H1 (cell line): ENCODE data around the gene TRIM39. TPM values are rescaled to one million over a fixed set of nuclear protein-coding genes. Genes with fewer than 3 reads are reported as not detected.

Experiments
- CTCF ChIA-PET: fragments of 300-600 bp; sonication (Branson Sonifier 250); formaldehyde crosslinking; loops from one replicate; lab custom pipeline; 2021; ENCODE audit not compliant: partially characterized antibody; lab: Charles Lee
- POLR2A ChIA-PET: fragments of 300-600 bp; sonication (Branson Sonifier 250); formaldehyde crosslinking; loops from one replicate; lab custom pipeline; 2021; ENCODE audit warnings: inconsistent platforms; ENCODE audit not compliant: partially characterized antibody; lab: Charles Lee
- DNase-seq, 2 experiments: peaks; one replicate each; pipeline versions ENCODE4 v3.0.0 to v3.0.0-alpha.2; 2010 to 2022; ENCODE audit warnings: low spot score in 2 of 2, low read depth in 1 of 2, mixed read lengths in 1 of 2
- FAIRE-seq: peaks from 2 replicates; lab custom pipeline; 2011; peaks lifted over from hg19 to GRCh38; lab: Jason Lieb, UNC
- H2AFZ ChIP-seq: 2 replicates; pipeline ENCODE4 v1.8.1; 2012; ENCODE audit warnings: low read length, inconsistent platforms
- H2AK5ac ChIP-seq: 2 replicates; pipeline ENCODE4 v1.6.1; 2013; ENCODE audit warnings: low read depth, low read length
- H2BK120ac ChIP-seq: replicated peaks from 2 replicates; pipeline ENCODE3; 2013; ENCODE audit warnings: low read depth, low read length, inconsistent platforms
- H2BK12ac ChIP-seq: 2 replicates; pipeline ENCODE4 v1.6.1; 2013; ENCODE audit warnings: low read depth, low read length
- H2BK15ac ChIP-seq: 2 replicates; pipeline ENCODE4 v1.6.1; 2013; ENCODE audit warnings: low read length
- H2BK20ac ChIP-seq: 2 replicates; pipeline ENCODE4 v1.6.1; 2013; ENCODE audit warnings: low read length
- H2BK5ac ChIP-seq: 2 replicates; pipeline ENCODE4 v1.6.1; 2013; ENCODE audit warnings: low read depth, low read length
- H3K14ac ChIP-seq: 2 replicates; pipeline ENCODE4 v1.6.1; 2013; ENCODE audit warnings: inconsistent platforms; ENCODE audit not compliant: insufficient read length
- H3K18ac ChIP-seq: 2 replicates; pipeline ENCODE4 v1.6.1; 2013; ENCODE audit warnings: low read length; ENCODE audit errors: extremely low read depth
- H3K23ac ChIP-seq: 2 replicates; pipeline ENCODE4 v1.6.1; 2013; ENCODE audit warnings: inconsistent platforms; ENCODE audit not compliant: insufficient read length
- H3K23me2 ChIP-seq: 2 replicates; pipeline ENCODE4 v1.6.1; 2013; ENCODE audit warnings: low read depth, low read length
- H3K27ac ChIP-seq: 2 replicates; pipeline ENCODE4 v1.6.1; 2011; ENCODE audit warnings: low read depth, low read length, inconsistent platforms
- H3K27me3 ChIP-seq, 4 experiments: replicated peaks in 1 of 4; 1 replicate in 1 of 4; 2 replicates in 3 of 4; pipeline versions ENCODE4 v1.6.1 to v1.8.1; 2011 to 2013; ENCODE audit warnings: low read length in 3 of 4, mild to moderate bottlenecking in 3 of 4, inconsistent platforms in 2 of 4, mixed read lengths in 2 of 4, moderate library complexity in 1 of 4; ENCODE audit not compliant: control insufficient read depth in 3 of 4, insufficient read depth in 3 of 4; ENCODE audit errors: extremely low read depth in 1 of 4
- H3K36me3 ChIP-seq, 4 experiments: 2 replicates each; pipeline versions ENCODE4 v1.6.1 to v1.8.1; 2011 to 2013; ENCODE audit warnings: mild to moderate bottlenecking in 4 of 4, low read length in 3 of 4, moderate library complexity in 2 of 4, control low read depth in 1 of 4, inconsistent platforms in 1 of 4; ENCODE audit not compliant: insufficient read depth in 4 of 4, control insufficient read depth in 2 of 4
- H3K4ac ChIP-seq: replicated peaks from 2 replicates; pipeline ENCODE3; 2013; ENCODE audit warnings: low read length, low read depth, mixed read lengths, inconsistent platforms; ENCODE audit not compliant: insufficient read length
- H3K4me1 ChIP-seq, 4 experiments: replicated peaks in 1 of 4; 1 replicate in 1 of 4; 2 replicates in 3 of 4; pipeline versions ENCODE4 v1.6.1 to v1.8.1; 2011 to 2013; ENCODE audit warnings: low read length in 3 of 4, inconsistent platforms in 2 of 4, mixed read lengths in 1 of 4; ENCODE audit not compliant: insufficient read depth in 4 of 4, control insufficient read depth in 3 of 4
- H3K4me2 ChIP-seq, 2 experiments: 2 replicates each; pipeline versions ENCODE4 v1.6.1 to v1.8.1; 2011 to 2013; ENCODE audit warnings: low read depth in 2 of 2, low read length in 2 of 2, control low read depth in 1 of 2, inconsistent platforms in 1 of 2, mild to moderate bottlenecking in 1 of 2; ENCODE audit not compliant: insufficient read depth in 1 of 2
- H3K4me3 ChIP-seq, 4 experiments: fragments of 200-600, 300-600 bp in 1 of 4; sonication (generic), shearing (Covaris generic), sonication (Bioruptor Twin) in 1 of 4; 2 replicates each; pipeline versions ENCODE4 v1.5.1 to v1.8.1; 2011 to 2016; ENCODE audit warnings: low read length in 4 of 4, low read depth in 3 of 4, control low read depth in 2 of 4, inconsistent platforms in 2 of 4, mild to moderate bottlenecking in 2 of 4, mixed read lengths in 1 of 4, moderate library complexity in 1 of 4; ENCODE audit not compliant: insufficient read depth in 2 of 4; ENCODE audit errors: extremely low read depth in 1 of 4
- H3K56ac ChIP-seq: replicated peaks from 2 replicates; pipeline ENCODE3; 2013; ENCODE audit warnings: low read depth, mild to moderate bottlenecking, mixed read lengths, low read length, inconsistent platforms; ENCODE audit not compliant: insufficient read length
- H3K79me1 ChIP-seq: 2 replicates; pipeline ENCODE4 v1.6.1; 2013; ENCODE audit warnings: low read depth, low read length, control low read depth
- H3K79me2 ChIP-seq, 2 experiments: 2 replicates each; pipeline versions ENCODE4 v1.6.1 to v1.8.1; 2012 to 2013; ENCODE audit warnings: low read length in 2 of 2, mild to moderate bottlenecking in 2 of 2, inconsistent platforms in 1 of 2; ENCODE audit not compliant: insufficient read depth in 2 of 2, control insufficient read depth in 1 of 2
- H3K9ac ChIP-seq, 4 experiments: replicated peaks in 1 of 4; 1 replicate in 1 of 4; 2 replicates in 3 of 4; pipeline versions ENCODE4 v1.6.1 to v1.8.1; 2011 to 2013; ENCODE audit warnings: low read depth in 3 of 4, low read length in 3 of 4, control low read depth in 2 of 4, mild to moderate bottlenecking in 2 of 4, moderate library complexity in 2 of 4, inconsistent platforms in 1 of 4; ENCODE audit errors: extremely low read depth in 1 of 4
- H3K9me3 ChIP-seq, 2 experiments: 2 replicates each; pipeline versions ENCODE4 v1.6.1 to v1.8.1; 2012 to 2013; ENCODE audit warnings: mild to moderate bottlenecking in 2 of 2, moderate library complexity in 2 of 2, control low read depth in 1 of 2, inconsistent platforms in 1 of 2, low read depth in 1 of 2, low read length in 1 of 2, mixed read lengths in 1 of 2; ENCODE audit not compliant: insufficient read depth in 2 of 2
- H4K20me1 ChIP-seq, 2 experiments: replicated peaks in 1 of 2; 2 replicates each; pipeline versions ENCODE3 to v1.8.1; 2011 to 2013; ENCODE audit warnings: inconsistent platforms in 2 of 2, low read length in 2 of 2, mild to moderate bottlenecking in 1 of 2; ENCODE audit not compliant: insufficient read depth in 2 of 2, control insufficient read depth in 1 of 2
- H4K5ac ChIP-seq: 2 replicates; pipeline ENCODE4 v1.6.1; 2013; ENCODE audit warnings: low read length, low read depth, mixed read lengths, inconsistent platforms; ENCODE audit not compliant: insufficient read length
- H4K8ac ChIP-seq: 2 replicates; pipeline ENCODE4 v1.8.0; 2013; ENCODE audit warnings: mild to moderate bottlenecking, moderate library complexity, low read length, inconsistent platforms; ENCODE audit not compliant: insufficient read depth; ENCODE audit errors: extremely low read depth
- H4K91ac ChIP-seq: replicated peaks from 2 replicates; pipeline ENCODE3; 2013; ENCODE audit warnings: low read length, mixed read lengths, inconsistent platforms; ENCODE audit not compliant: insufficient read length
- CHD2 ChIP-seq: IDR thresholded peaks from 2 replicates; pipeline ENCODE4 v1.6.1; 2012; ENCODE audit warnings: low read length, improper control_type of control experiment
- JUN ChIP-seq: IDR thresholded peaks from 2 replicates; pipeline ENCODE4 v1.6.1; 2011; ENCODE audit warnings: low read depth, mild to moderate bottlenecking, improper control_type of control experiment, low read length
- KDM5A ChIP-seq: fragments of 200-600 bp; IDR thresholded peaks from 2 replicates; pipeline ENCODE4 v1.7.1; 2012; ENCODE audit warnings: mild to moderate bottlenecking, low read length, inconsistent platforms, mixed read lengths
- SP2 ChIP-seq: IDR thresholded peaks from 2 replicates; pipeline ENCODE4 v1.6.1; 2012; ENCODE audit warnings: mild to moderate bottlenecking, low read length, inconsistent platforms
- WGBS, 2 experiments: shearing (Covaris generic) in 1 of 2; methylation state at CpG; one replicate each; pipeline versions ENCODE4 v1.1.6 to v1.1.7; 2013 to 2015; ENCODE audit warnings: low lambda C conversion rate in 2 of 2, mixed read lengths in 2 of 2, inconsistent platforms in 1 of 2, low coverage in 1 of 2, missing lambda C conversion rate in 1 of 2; ENCODE audit not compliant: insufficient replicate concordance in 2 of 2, insufficient coverage in 1 of 2, insufficient read length in 1 of 2; ENCODE audit errors: extremely low coverage in 1 of 2, missing lambda C conversion rate in 1 of 2; 5-methylcytosine and 5-hydroxymethylcytosine counted together
- polyA plus RNA-seq, 7 experiments: library from polyadenylated mRNA; depleted of rRNA in 3 of 7; stranded (reverse) in 5 of 7; unstranded in 2 of 7; fragments of >200 nt in 5 of 7; fragments of 200-250 nt in 2 of 7; gene quantifications; 1 replicate in 5 of 7; 2 replicates in 1 of 7; 4 replicates in 1 of 7; pipeline versions ENCODE4 v1.2.1 to v1.2.3, GENCODE V29; 2011 to 2013; ENCODE audit warnings: missing spikeins in 2 of 7, mixed read lengths in 2 of 7
- total RNA-seq: library from RNA; stranded (reverse); fragmentation: NEBNext Ultra II Directional; extraction: Animal tissue kit (Norgen Biotek cat#: 25700); gene quantifications from 2 replicates; pipeline ENCODE4 v1.2.1, GENCODE V29; 2021

Gene TRIM39
- total and polyA plus RNA-seq, 2 of the 8 experiments (the other 6 are each of a cell fraction or from before 2014, with no cell fraction given) = 7.3 to 26.1 TPM

GRCh38 chr6:30340589-30341054, 13.9 kb downstream of the TRIM39 start:
- 93% methylated on average over 6 of the region's 6 CpGs; no CpG with 5 or more reads in 1 of the 2 experiments for WGBS, 2 experiments
- CTCF ChIA-PET = interaction anchor here (0.9 kb wide), 1 partner anchor 120 kb away, joined by 3 read pairs; no protein-coding TSS in a partner anchor
- no peak overlapping the region for H2BK20ac ChIP-seq
- no peak overlapping the region for H2AK5ac ChIP-seq
- H2BK5ac ChIP-seq = no peak overlapping the region
- H3K23ac ChIP-seq = no peak overlapping the region
- no peak for DNase-seq
- peaks cover 0 to 2% (median 0%) of the 10 kb centered on the region in 4 experiments; a peak in 1 of 7 replicates for H3K4me1 ChIP-seq
- H3K9me3 ChIP-seq = no peaks in the 10 kb centered on the region
- no peak overlapping the region for H3K4me3 ChIP-seq
- no peak for TF ChIP-seq KDM5A
- no peak for TF ChIP-seq CHD2
- TF ChIP-seq SP2 = no peak
- TF ChIP-seq JUN = no peak
- no peak overlapping the region for H2BK12ac ChIP-seq
- H3K4ac ChIP-seq = no peak overlapping the region
- H2BK120ac ChIP-seq = no peak overlapping the region
- H2BK15ac ChIP-seq = no peak overlapping the region
- H3K36me3 ChIP-seq = peaks cover 6 to 47% (median 27%) of the 10 kb centered on the region in 4 experiments
- no peak overlapping the region for H3K9ac ChIP-seq
- FAIRE-seq = no peak
- no peak overlapping the region for H2AFZ ChIP-seq
- H4K91ac ChIP-seq = no peak overlapping the region
- no peaks in the 10 kb centered on the region for H3K79me1 ChIP-seq
- no peaks in the 10 kb centered on the region for H3K23me2 ChIP-seq
- no peak overlapping the region for H3K14ac ChIP-seq
- H3K4me2 ChIP-seq = no peak overlapping the region
- peaks cover 2 to 3% of the 10 kb centered on the region in 2 experiments for H4K20me1 ChIP-seq
- no peak overlapping the region for H4K5ac ChIP-seq
- H3K18ac ChIP-seq = no peak overlapping the region
- no peak overlapping the region for H4K8ac ChIP-seq
- H3K27ac ChIP-seq = no peak overlapping the region
- POLR2A ChIA-PET = interaction anchor here (1.8 to 2.8 kb wide), 2 partner anchors 9 to 12 kb away, joined by 4 to 10 read pairs; no protein-coding TSS in a partner anchor
- H3K27me3 ChIP-seq = no peaks in the 10 kb centered on the region
- no peak overlapping the region for H3K56ac ChIP-seq
- no peaks in the 10 kb centered on the region for H3K79me2 ChIP-seq
